ENCODE results near the gene VBP1. TPM values are rescaled to one million over a fixed set of nuclear protein-coding genes. Genes with fewer than 3 reads are reported as not detected.

Gene VBP1
- total RNA-seq, 1 experiment from 2014 or later: 83.5 TPM

DNA sequence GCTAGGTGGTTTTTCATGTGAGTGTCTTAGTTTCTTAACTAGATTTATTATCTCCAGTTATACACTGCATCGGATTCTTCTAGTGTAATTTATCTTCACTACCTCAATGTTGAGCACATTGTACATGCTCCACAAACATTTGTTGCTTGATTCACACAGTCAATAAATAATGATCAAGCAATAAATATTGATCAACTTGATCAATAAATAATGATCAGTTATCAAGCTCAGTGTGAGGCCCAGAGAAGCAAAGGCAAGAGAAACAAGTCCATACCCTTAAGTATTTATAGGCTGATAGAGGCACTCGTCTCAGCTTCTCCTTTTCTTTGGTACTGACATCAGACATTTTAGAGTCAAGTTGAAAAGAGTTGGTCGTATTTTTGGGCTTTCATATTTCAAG lies 5.1 kb upstream of the VBP1 start:
- Histone ChIP-seq H3K56ac (ENCODE audit: insufficient read length, low read depth, low read length) (no peak overlapping the region), H3K79me2 (ENCODE audit: insufficient read depth, low read length) (no peaks in the 10 kb centered on the region), H3K4ac (ENCODE audit: low read depth, low read length) (no peak overlapping the region), H2BK20ac (ENCODE audit: low read depth, low read length, poor library complexity, severe bottlenecking) (no peak overlapping the region), H3K23ac (ENCODE audit: insufficient read length, low read depth, low read length) (no peak overlapping the region), H2AK5ac (ENCODE audit: insufficient read length, low read length) (no peak overlapping the region), H3K9ac (ENCODE audit: extremely low read depth, insufficient read length, low read length) (no peak overlapping the region), H3K27ac (ENCODE audit: insufficient read length, low read depth, low read length) (no peak overlapping the region), H4K5ac (ENCODE audit: insufficient read length, low read depth, low read length) (no peak overlapping the region), H4K8ac (replicated peaks; ENCODE audit: insufficient read length, low read depth, low read length) (no peak overlapping the region), H2BK120ac (ENCODE audit: low read depth, low read length, poor library complexity, severe bottlenecking) (no peak overlapping the region), H2BK15ac (ENCODE audit: low read depth, low read length) (no peak overlapping the region), H4K20me1 (ENCODE audit: control insufficient read depth, insufficient read depth, insufficient read length) (no peaks in the 10 kb centered on the region), H2AFZ (ENCODE audit: low read length) (no peak overlapping the region), H4K91ac (ENCODE audit: insufficient read length, low read depth, low read length) (no peak overlapping the region), H3K27me3 (ENCODE audit: insufficient read depth, low read length) (no peaks in the 10 kb centered on the region), H2BK12ac (ENCODE audit: insufficient read length, low read depth, low read length) (no peak overlapping the region), H3K79me1 (ENCODE audit: insufficient read depth, low read depth, low read length, poor library complexity, severe bottlenecking) (no peaks in the 10 kb centered on the region), H3K4me1 (ENCODE audit: insufficient read depth, low read length) (no peaks in the 10 kb centered on the region), H3K4me2 (ENCODE audit: insufficient read depth, insufficient read length, low read length) (no peak overlapping the region), H2BK5ac (ENCODE audit: insufficient read length, low read length) (no peak overlapping the region), H3K18ac (ENCODE audit: insufficient read length, low read depth, low read length) (no peak overlapping the region), H3K23me2 (ENCODE audit: insufficient read length, low read depth, low read length, poor library complexity, severe bottlenecking) (peaks cover 3% of the 10 kb centered on the region), H3K14ac (ENCODE audit: insufficient read depth, low read length) (no peak overlapping the region), H3K9me3 (ENCODE audit: control insufficient read depth, low read depth, low read length) (peaks cover 49% of the 10 kb centered on the region), H3T11ph (ENCODE audit: low read length) (no peak overlapping the region)
- H3K4me1 Mint-ChIP-seq: peaks cover 5% of the 10 kb centered on the region in 2 experiments; a peak in 1 of 4 replicates
- H3K27me3 Mint-ChIP-seq (ENCODE audit: low read depth): peaks cover 10% of the 10 kb centered on the region
- H3K36me3 Mint-ChIP-seq (ENCODE audit: insufficient read depth in 1 of 3, low read depth in 3 of 3): peaks cover 0 to 3% (median 0%) of the 10 kb centered on the region in 3 experiments; a peak in 3 of 7 replicates
- no peak overlapping the region for H3K4me3 Mint-ChIP-seq
- peaks cover 61 to 63% of the 10 kb centered on the region in 2 experiments for H3K9me3 Mint-ChIP-seq
- no peak overlapping the region for H3K27ac Mint-ChIP-seq
- DNase-seq: no peak
- no CpG with 5 or more reads among the region's 3 CpGs for WGBS (ENCODE audit: extremely low coverage, insufficient read length, low lambda C conversion rate)
- TF ChIP-seq, protein P1, sequence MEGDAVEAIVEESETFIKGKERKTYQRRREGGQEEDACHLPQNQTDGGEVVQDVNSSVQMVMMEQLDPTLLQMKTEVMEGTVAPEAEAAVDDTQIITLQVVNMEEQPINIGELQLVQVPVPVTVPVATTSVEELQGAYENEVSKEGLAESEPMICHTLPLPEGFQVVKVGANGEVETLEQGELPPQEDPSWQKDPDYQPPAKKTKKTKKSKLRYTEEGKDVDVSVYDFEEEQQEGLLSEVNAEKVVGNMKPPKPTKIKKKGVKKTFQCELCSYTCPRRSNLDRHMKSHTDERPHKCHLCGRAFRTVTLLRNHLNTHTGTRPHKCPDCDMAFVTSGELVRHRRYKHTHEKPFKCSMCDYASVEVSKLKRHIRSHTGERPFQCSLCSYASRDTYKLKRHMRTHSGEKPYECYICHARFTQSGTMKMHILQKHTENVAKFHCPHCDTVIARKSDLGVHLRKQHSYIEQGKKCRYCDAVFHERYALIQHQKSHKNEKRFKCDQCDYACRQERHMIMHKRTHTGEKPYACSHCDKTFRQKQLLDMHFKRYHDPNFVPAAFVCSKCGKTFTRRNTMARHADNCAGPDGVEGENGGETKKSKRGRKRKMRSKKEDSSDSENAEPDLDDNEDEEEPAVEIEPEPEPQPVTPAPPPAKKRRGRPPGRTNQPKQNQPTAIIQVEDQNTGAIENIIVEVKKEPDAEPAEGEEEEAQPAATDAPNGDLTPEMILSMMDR (conservative IDR thresholded peaks at IDR 0.05): no peak
